HepG2 (cell line): ENCODE data around the gene SRRM2. TPM values are rescaled to one million over a fixed set of nuclear protein-coding genes. Genes with fewer than 3 reads are reported as not detected.

Source experiments
- ATAC-seq: fragments of 200-7000 bp; cut with Tn5 transposase; 3 replicates; pipeline ENCODE4 v1.9.1; 2020; ENCODE audit warnings: mild to moderate bottlenecking, moderate library complexity
- BruUV-seq: library from RNA; stranded (reverse); fragments of 400-500 nt; replicated peaks from 2 replicates; lab custom pipeline; 2021; lab: Mats Ljungman, UMichigan
- CTCF ChIA-PET: fragments of 300-600 bp; formaldehyde crosslinking; extraction: SDS; loops from one replicate; lab custom pipeline; 2021; ENCODE audit warnings: low total read pairs, inconsistent platforms, low intra/inter-chr PET ratio; lab: Yijun Ruan, JAX
- POLR2A ChIA-PET: fragments of 350-600 bp; sonication (Branson Sonifier 250); formaldehyde crosslinking; loops from one replicate; lab custom pipeline; 2020; ENCODE audit warnings: antibody characterized with exemption, inconsistent platforms; lab: Yijun Ruan, JAX
- DNase-seq: peaks from one replicate; pipeline ENCODE4 v3.0.0-alpha.2; 2015; ENCODE audit warnings: low spot score
- FAIRE-seq: peaks from 3 replicates; lab custom pipeline; 2011; peaks lifted over from hg19 to GRCh38; lab: Jason Lieb, UNC
- H2AFZ ChIP-seq: one replicate; pipeline ENCODE4 v1.6.1; 2011; ENCODE audit warnings: low read length, inconsistent platforms
- H3K27ac ChIP-seq: fragments of 300-600 bp; 3 replicates; pipeline ENCODE4 v1.8.0; 2011; ENCODE audit warnings: mixed run types, mild to moderate bottlenecking, mixed read lengths, low read length, inconsistent platforms; ENCODE audit not compliant: insufficient read depth; ENCODE audit errors: extremely low read length
- H3K27me3 ChIP-seq, 2 experiments: fragments of 200-600 bp in 1 of 2; 2 replicates in 1 of 2; 3 replicates in 1 of 2; pipeline versions ENCODE4 v1.6.0 to v1.8.0; 2011; ENCODE audit warnings: low read length in 2 of 2, mild to moderate bottlenecking in 2 of 2, moderate library complexity in 2 of 2, inconsistent platforms in 1 of 2; ENCODE audit not compliant: insufficient read depth in 2 of 2, control insufficient read depth in 1 of 2
- H3K36me3 ChIP-seq, 2 experiments: fragments of 200-600 bp in 1 of 2; replicated peaks in 1 of 2; 2 replicates in 1 of 2; 3 replicates in 1 of 2; pipeline versions ENCODE4 v1.5.1 to v1.8.0; 2011; ENCODE audit warnings: low read length in 2 of 2, inconsistent platforms in 1 of 2; ENCODE audit not compliant: insufficient read depth in 2 of 2, control insufficient read depth in 1 of 2
- H3K4me1 ChIP-seq: 2 replicates; pipeline ENCODE4 v1.5.1; 2012; ENCODE audit warnings: low read length, inconsistent platforms; ENCODE audit not compliant: insufficient read depth
- H3K4me2 ChIP-seq: 2 replicates; pipeline ENCODE4 v1.6.0; 2011; ENCODE audit warnings: low read depth, low read length, inconsistent platforms
- H3K4me3 ChIP-seq, 3 experiments: fragments of 200-600 bp in 1 of 3; sonication (generic), shearing (Covaris generic) in 1 of 3; replicated peaks in 1 of 3; 2 replicates each; pipeline ENCODE4 v1.5.1; 2011 to 2016; ENCODE audit warnings: low read length in 3 of 3, inconsistent platforms in 2 of 3, low read depth in 2 of 3, mild to moderate bottlenecking in 2 of 3, control low read depth in 1 of 3, mixed read lengths in 1 of 3; ENCODE audit not compliant: insufficient read depth in 1 of 3
- H3K79me2 ChIP-seq: one replicate; pipeline ENCODE4 v1.6.1; 2011; ENCODE audit warnings: low read length, inconsistent platforms; ENCODE audit not compliant: insufficient read depth
- H3K9ac ChIP-seq: 2 replicates; pipeline ENCODE4 v1.6.0; 2011; ENCODE audit warnings: mild to moderate bottlenecking, low read depth, low read length, inconsistent platforms; ENCODE audit not compliant: insufficient read depth
- H3K9me3 ChIP-seq: 2 replicates; pipeline ENCODE4 v1.5.1; 2012; ENCODE audit warnings: mild to moderate bottlenecking, low read length
- H4K20me1 ChIP-seq: 2 replicates; pipeline ENCODE4 v1.6.0; 2011; ENCODE audit warnings: inconsistent platforms, mild to moderate bottlenecking, low read length, moderate library complexity; ENCODE audit not compliant: insufficient read depth
- CCAR2 ChIP-seq: fragments of 200-400 bp; formaldehyde crosslinking; optimal IDR thresholded peaks from 2 replicates; pipeline ENCODE3; 2018; ENCODE audit warnings: low read depth, mild to moderate bottlenecking, low read length, moderate library complexity
- FOSL1 ChIP-seq: sonication (generic); formaldehyde crosslinking; IDR thresholded peaks from 2 replicates; pipeline ENCODE4 v1.9.0; 2021; ENCODE audit warnings: missing genetic modification reagents, borderline replicate concordance
- GTF2F1 ChIP-seq: fragments of 150-350 bp; IDR thresholded peaks from 2 replicates; pipeline ENCODE4 v1.6.1; 2014; ENCODE audit warnings: low read length
- GTF3A ChIP-seq: sonication (generic); formaldehyde crosslinking; conservative IDR thresholded peaks from 2 replicates; pipeline ENCODE4 v1.4.0; 2020; ENCODE audit warnings: mild to moderate bottlenecking, missing genetic modification reagents
- HBP1 ChIP-seq: IDR thresholded peaks from 2 replicates; pipeline ENCODE4 v1.6.1; 2016; ENCODE audit warnings: low read depth, control low read depth
- PRPF4 ChIP-seq: fragments of 200-400 bp; formaldehyde crosslinking; IDR thresholded peaks from 2 replicates; pipeline ENCODE4 v1.6.1; 2016; ENCODE audit warnings: low read length, low read depth; ENCODE audit not compliant: poor library complexity, severe bottlenecking
- SPEN ChIP-seq: sonication (generic); formaldehyde crosslinking; IDR thresholded peaks from 2 replicates; pipeline ENCODE4 v1.5.1; 2020; ENCODE audit warnings: low read depth, mild to moderate bottlenecking, missing genetic modification reagents
- THAP8 ChIP-seq: sonication (generic); formaldehyde crosslinking; IDR thresholded peaks from 2 replicates; pipeline ENCODE4 v1.5.1; 2020; ENCODE audit warnings: missing genetic modification reagents, mild to moderate bottlenecking, borderline replicate concordance
- ZBTB2 ChIP-seq: sonication (generic); formaldehyde crosslinking; IDR thresholded peaks from 2 replicates; pipeline ENCODE4 v1.8.0; 2022; ENCODE audit warnings: low read depth, missing genetic modification reagents
- ZFP91 ChIP-seq: sonication (generic); formaldehyde crosslinking; IDR thresholded peaks from 2 replicates; pipeline ENCODE4 v1.9.0; 2022; ENCODE audit warnings: missing genetic modification reagents, mild to moderate bottlenecking, borderline replicate concordance
- ZNF160 ChIP-seq: sonication (generic); formaldehyde crosslinking; IDR thresholded peaks from 2 replicates; pipeline ENCODE4 v1.8.0; 2022; ENCODE audit warnings: mild to moderate bottlenecking, inconsistent platforms, missing genetic modification reagents
- ZNF251 ChIP-seq: sonication (generic); formaldehyde crosslinking; IDR thresholded peaks from 2 replicates; pipeline ENCODE4 v1.9.0; 2021; ENCODE audit warnings: mild to moderate bottlenecking, missing genetic modification reagents
- ZNF282 ChIP-seq: fragments of 450-650 bp; IDR thresholded peaks from 2 replicates; pipeline ENCODE4 v1.6.1; 2018; ENCODE audit not compliant: partially characterized antibody
- ZNF530 ChIP-seq: sonication (generic); formaldehyde crosslinking; IDR thresholded peaks from 2 replicates; pipeline ENCODE4 v1.5.0; 2020; ENCODE audit warnings: low read depth, mild to moderate bottlenecking, missing genetic modification reagents
- ZNF879 ChIP-seq: sonication (generic); formaldehyde crosslinking; IDR thresholded peaks from 2 replicates; pipeline ENCODE4 v1.8.1; 2023; ENCODE audit warnings: missing genetic modification reagents
- WGBS: methylation state at CpG from one replicate; pipeline ENCODE4 v1.1.6; 2017; ENCODE audit warnings: low lambda C conversion rate; 5-methylcytosine and 5-hydroxymethylcytosine counted together
- in situ Hi-C: cut with HindIII; loops from 2 replicates; pipeline ENCODE4 v1.10.0; 2017; ENCODE audit warnings: low pct_unique_long_range_greater_than_20kb; ENCODE audit not compliant: extremely low pct_ligation_motif_present
- intact Hi-C: fragments of 100-400 bp; cut with micrococcal nuclease; formaldehyde crosslinking; loops from one replicate; pipeline ENCODE4 v1.10.0; 2022; ENCODE audit not compliant: unreplicated experiment
- polyA plus RNA-seq, 8 experiments: library from polyadenylated mRNA; depleted of rRNA in 3 of 8; stranded (reverse) in 7 of 8; unstranded in 1 of 8; fragments of >200 nt; fragmentation: Illumina TruSeq in 4 of 8; extraction: Trizol in 4 of 8; gene quantifications; 2 replicates each; pipeline versions ENCODE4 v1.2.1 to v1.2.3, GENCODE V29; 2011 to 2016; ENCODE audit warnings: low read depth in 4 of 8, missing spikeins in 1 of 8, mixed read lengths in 1 of 8; ENCODE audit not compliant: insufficient read depth in 1 of 8
- total RNA-seq, 5 experiments: library from RNA; depleted of rRNA; stranded (reverse); fragments of >200 nt; fragmentation: Illumina TruSeq; extraction: Trizol; gene quantifications; 2 replicates each; pipeline ENCODE4 v1.2.3, GENCODE V29; 2016; ENCODE audit warnings: low read depth in 1 of 5

The SRRM2 gene
- total and polyA plus RNA-seq, 2 of the 13 experiments (the other 11 are each of a cell fraction or from before 2014, with no cell fraction given) = 50.4 to 112 TPM

GRCh38 chr16:2770057-2770951 is 17.9 kb downstream of the SRRM2 start:
- Histone ChIP-seq H3K79me2 (peaks cover 18% of the 10 kb centered on the region), H3K9me3 (no peaks in the 10 kb centered on the region), H3K4me3 (no peak overlapping the region), H3K36me3 (peaks cover 50 to 90% of the 10 kb centered on the region in 2 experiments), H3K27me3 (no peaks in the 10 kb centered on the region), H2AFZ (no peak overlapping the region), H4K20me1 (peaks cover 7% of the 10 kb centered on the region; the same call in 1 of the 2 replicates), H3K9ac (no peak overlapping the region), H3K27ac (no peak overlapping the region), H3K4me2 (no peak overlapping the region), H3K4me1 (peaks cover 5% of the 10 kb centered on the region)
- DNase-seq = no peak
- ChIA-PET CTCF (no interaction called here), POLR2A (no interaction called here)
- 97% methylated on average over 19 of the region's 32 CpGs for WGBS
- intact Hi-C loops (no loop called here), in situ Hi-C loops (no loop called here)
- FAIRE-seq = no peak
- peak; percentile 21 for ATAC-seq
- no TSS peak for BruUV-seq
- TF ChIP-seq ZFP91 (CRISPR knock-in tag) (0 out of 2 replicates have a peak, but pooled peaks have one; percentile 37), GTF2F1 (no peak), ZNF251 (CRISPR knock-in tag) (no peak), ZNF160 (CRISPR knock-in tag) (no peak), ZNF879 (CRISPR knock-in tag) (no peak), PRPF4 (no peak), SPEN (CRISPR knock-in tag) (no peak), FOSL1 (CRISPR knock-in tag) (no peak), HBP1 (no peak), ZBTB2 (CRISPR knock-in tag) (no peak), CCAR2 (no peak), THAP8 (CRISPR knock-in tag) (no peak), ZNF530 (CRISPR knock-in tag) (no peak), GTF3A (CRISPR knock-in tag) (no peak), ZNF282 (no peak)
